Coronary artery (tissue), 2 donors: ENCODE data around the gene MORN2.
A peak's percentile ranks its signal among the peaks of the same experiment; 100 is the strongest.

Experiments used
- DNase-seq: peaks from one replicate; pipeline ENCODE4 v3.0.0-alpha.2; 2017; ENCODE audit warnings: low spot score
- H3K27ac ChIP-seq, 2 donors: fragments of 200-600 bp; sonication (generic); one replicate each; pipeline ENCODE4 v1.5.1; 2016 to 2019
- H3K4me3 ChIP-seq: fragments of 200-600 bp; sonication (generic); 2 replicates; pipeline ENCODE4 v1.5.1; 2016; ENCODE audit warnings: mild to moderate bottlenecking, moderate library complexity
- CTCF ChIP-seq: fragments of 200-600 bp; sonication (generic); IDR thresholded peaks from one replicate; pipeline ENCODE4 v1.5.1; 2019; ENCODE audit warnings: antibody characterized with exemption

Gene MORN2

GRCh38 chr2:38873763-38874162 lies 2.0 kb upstream of the MORN2 start:
- no peak for DNase-seq
- H3K27ac ChIP-seq, result no peak overlapping the region
- no peak overlapping the region for H3K4me3 ChIP-seq
- TF ChIP-seq CTCF, result no peak

- no peak for TF ChIP-seq CTCF
- Histone ChIP-seq H3K27ac (peak overlapping the region; percentile 61 to 85), H3K4me3 (peak overlapping the region; percentile 95)
- DNase-seq, result no peak
Measured at GRCh38 chr2:38875227-38875575, 575 bp upstream of the MORN2 start.

- DNase-seq, result no peak
- no peak overlapping the region for H3K27ac ChIP-seq
- H3K4me3 ChIP-seq, result peak overlapping the region; percentile 95
- TF ChIP-seq CTCF, result no peak
Measured at GRCh38 chr2:38876407-38876806, 631 bp downstream of the MORN2 start.

- H3K27ac ChIP-seq, result no peak overlapping the region
- DNase-seq, result no peak
- H3K4me3 ChIP-seq, result no peak overlapping the region
- no peak for TF ChIP-seq CTCF
Measured at GRCh38 chr2:38886063-38886462, 10.3 kb downstream of the MORN2 start.

- TF ChIP-seq CTCF, result no peak
- Histone ChIP-seq H3K27ac (no peak overlapping the region), H3K4me3 (no peak overlapping the region)
- no peak for DNase-seq
Measured at GRCh38 chr2:38887347-38887746, 11.6 kb downstream of the MORN2 start.

- no peak for TF ChIP-seq CTCF
- Histone ChIP-seq H3K27ac (no peak overlapping the region), H3K4me3 (no peak overlapping the region)
- no peak for DNase-seq
Measured at GRCh38 chr2:38887902-38888554, 12.3 kb downstream of the MORN2 start.

GRCh38 chr2:38889045-38889444 lies 13.3 kb downstream of the MORN2 start:
- Histone ChIP-seq H3K27ac (no peak overlapping the region), H3K4me3 (no peak overlapping the region)
- DNase-seq, result no peak
- no peak for TF ChIP-seq CTCF
